LNCAP (cell line): ENCODE measurements around the gene ARFGEF3.

Experiments
- CTCF ChIP-seq: fragments of 450-650 bp; IDR thresholded peaks from 2 replicates; pipeline ENCODE4 v1.5.1; 2017; ENCODE audit warnings: mild to moderate bottlenecking

Gene ARFGEF3

DNA sequence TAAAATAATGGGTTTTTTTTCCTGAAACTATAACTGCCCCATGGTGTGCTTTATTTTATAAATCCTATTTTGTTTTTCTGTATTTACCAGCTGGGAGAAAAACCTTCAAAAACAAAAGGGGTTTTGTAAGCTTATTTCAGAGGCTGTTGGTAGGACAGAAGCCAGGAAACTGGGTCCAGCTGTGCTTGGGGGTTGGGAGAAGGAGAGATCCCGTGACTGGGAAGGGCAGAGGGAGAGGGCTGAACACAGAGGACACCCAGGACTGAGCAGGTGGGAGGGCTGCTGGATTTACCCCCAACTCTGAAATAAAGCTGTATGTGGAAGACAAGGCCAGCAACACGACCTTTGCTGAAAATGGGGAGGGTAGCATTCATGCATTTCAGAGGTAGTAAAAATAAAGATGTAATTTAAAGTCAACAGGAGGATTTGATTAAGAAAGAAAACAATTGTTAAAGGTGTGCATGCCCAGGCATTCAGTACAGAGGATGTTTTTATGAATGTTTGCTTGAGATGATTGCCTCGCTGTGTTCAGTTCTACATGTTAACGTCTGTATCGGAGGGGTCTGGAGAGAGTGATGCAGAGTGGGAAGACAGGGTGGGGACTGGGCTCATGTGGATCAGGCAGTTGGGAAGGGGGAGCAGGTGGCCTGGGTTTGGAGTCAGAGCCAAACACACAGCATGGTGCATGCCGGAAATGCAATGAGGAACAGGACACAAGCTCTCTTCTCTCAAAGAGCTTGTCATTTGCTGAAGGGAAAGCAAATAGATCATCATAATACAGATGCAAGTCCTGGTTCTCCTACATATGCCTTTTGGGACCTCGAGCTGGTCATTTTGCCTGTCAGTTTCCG, 21.4 kb downstream of the ARFGEF3 start:
- TF ChIP-seq CTCF: no peak

GRCh38 chr6:138183790-138184134, 22.0 kb downstream of the ARFGEF3 start:
- no peak for TF ChIP-seq CTCF

- TF ChIP-seq CTCF: no peak
These were observed 22.5 kb downstream of the ARFGEF3 start for GRCh38 chr6:138184230-138184629.

- no peak for TF ChIP-seq CTCF
These were observed 25.4 kb downstream of the ARFGEF3 start for GRCh38 chr6:138187156-138187555.

- TF ChIP-seq CTCF: no peak
These were observed 26.7 kb downstream of the ARFGEF3 start for GRCh38 chr6:138188278-138188941.

DNA sequence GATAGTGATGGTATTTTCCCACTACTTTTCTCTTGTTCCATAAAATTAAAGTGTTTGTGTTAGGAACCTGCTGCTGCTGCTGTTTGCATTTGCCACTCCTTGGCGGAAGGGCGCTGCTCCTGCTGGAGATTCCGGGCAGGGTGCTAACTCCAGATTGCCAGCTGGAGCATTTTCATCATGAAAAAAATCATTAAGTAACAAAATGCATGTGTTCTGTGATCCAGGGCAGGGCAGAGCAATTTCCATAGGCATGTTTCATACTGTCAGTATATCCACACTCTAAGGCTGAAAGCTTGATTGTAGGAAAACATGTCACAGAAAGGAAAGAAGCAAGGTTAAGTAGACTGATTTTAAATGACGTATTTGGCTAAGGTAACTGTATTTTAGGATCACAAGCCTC, 32.5 kb downstream of the ARFGEF3 start:
- no peak for TF ChIP-seq CTCF

DNA sequence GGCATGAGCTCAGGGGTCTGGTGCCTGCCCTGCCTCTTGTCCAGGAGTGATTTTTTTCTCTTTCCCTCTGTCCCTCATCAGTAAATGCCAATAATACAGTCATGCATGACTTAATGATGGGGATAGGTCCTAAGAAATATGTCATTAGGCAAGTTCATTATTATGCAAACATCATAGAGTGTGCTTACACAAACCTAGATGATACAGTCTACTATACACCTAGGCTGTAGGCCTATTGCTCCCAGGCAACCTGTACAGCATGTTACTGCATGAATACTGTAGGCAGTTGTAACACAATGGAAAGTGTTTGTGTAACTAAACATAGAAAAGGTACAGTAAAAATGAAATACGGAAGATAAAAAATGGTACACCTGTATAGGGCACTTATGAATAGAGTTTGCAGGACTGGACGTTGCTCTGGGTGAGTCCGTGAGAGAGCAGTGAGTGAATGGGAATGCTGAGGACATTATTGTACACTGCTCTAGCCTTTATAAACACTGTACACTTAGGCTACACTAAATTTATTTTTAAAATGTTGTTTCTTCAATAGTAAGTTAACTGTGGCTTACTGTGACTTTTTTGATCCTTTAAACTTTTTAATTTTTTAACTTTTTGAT, 34.5 kb downstream of the ARFGEF3 start:
- no peak for TF ChIP-seq CTCF
